ENCODE results near the gene CHKA.
A peak's percentile ranks its signal among the peaks of the same experiment; 100 is the strongest.

The CHKA gene

DNA sequence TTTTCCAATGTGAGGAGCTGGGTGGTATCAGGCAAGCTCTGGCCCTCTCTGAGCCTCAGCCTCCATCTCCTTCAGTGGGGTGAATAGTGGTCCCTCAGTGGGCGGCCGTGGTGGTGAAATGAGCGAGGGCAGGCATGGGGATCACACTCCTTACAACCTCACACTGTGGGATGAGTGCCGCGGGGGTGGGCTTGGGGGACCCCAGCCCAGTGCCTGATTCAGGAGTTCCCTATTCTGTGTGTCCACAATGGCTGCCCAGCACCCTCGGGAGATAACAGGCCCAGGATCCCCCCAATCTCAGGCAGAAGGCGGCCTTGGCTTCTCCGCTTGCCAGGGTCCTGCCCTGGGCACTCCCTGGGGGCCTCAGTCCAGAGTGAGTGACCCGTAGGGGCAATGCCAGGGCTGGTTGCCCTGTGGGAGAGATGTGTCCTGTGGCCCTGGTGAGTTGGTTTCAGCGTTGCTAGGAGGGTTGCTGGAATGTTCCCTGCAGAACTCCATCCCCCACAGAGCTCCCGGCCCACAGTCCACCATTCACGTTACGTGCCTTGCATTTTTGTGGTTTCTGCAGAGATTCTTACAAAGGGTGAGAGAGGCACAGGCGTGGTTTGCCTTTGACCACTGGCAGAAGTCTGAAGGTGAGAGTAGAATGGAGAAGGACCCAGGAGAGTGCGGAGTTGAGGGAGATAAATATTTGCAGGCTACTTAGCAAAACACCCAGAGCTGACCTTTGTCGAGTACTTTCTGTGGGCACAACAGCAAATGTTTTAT is 108.2 kb downstream of the CHKA start:
- peak in 8 of 14 donors; percentile 14 to 52 (median 38) for DNase-seq

DNA sequence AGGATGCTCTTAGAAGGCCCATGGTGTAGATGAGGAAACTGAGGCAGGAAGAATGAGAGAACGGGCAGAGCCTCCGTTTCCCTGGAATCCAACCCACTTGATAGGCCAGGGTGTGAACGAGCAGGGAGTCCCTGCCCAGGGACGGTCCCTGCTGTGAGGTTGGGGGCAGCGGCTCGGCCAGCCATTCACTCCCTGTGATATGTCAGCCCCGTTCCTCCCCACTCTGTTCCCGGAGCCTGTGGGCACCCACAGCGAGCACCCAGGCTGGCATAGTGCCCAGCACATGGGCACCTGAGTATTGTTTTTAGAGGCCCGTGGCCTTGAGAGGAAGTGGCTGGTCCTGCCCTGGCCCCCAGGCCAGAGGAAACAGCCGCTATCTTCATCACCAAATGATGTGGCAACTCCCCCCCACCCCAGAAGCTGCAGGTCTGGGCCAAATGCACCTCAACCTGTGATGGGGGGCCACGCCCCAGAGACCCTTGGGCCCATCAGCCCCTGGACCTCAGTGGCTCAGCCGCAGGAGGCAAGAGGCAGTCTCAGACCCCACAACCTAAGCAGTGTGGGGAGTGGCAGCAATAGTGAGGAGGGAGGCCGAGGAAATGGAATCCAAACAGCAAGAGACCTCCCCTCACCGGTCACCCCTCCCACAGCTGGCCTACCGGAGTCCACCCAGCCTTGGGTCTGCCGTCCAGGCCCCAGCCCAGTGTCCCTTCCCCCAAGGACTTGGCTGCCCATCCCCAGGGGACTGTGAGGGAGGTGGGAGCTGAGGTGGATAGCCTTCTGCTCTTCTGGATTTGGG is 108.9 kb downstream of the CHKA start:
- DNase-seq: no peak

DNA sequence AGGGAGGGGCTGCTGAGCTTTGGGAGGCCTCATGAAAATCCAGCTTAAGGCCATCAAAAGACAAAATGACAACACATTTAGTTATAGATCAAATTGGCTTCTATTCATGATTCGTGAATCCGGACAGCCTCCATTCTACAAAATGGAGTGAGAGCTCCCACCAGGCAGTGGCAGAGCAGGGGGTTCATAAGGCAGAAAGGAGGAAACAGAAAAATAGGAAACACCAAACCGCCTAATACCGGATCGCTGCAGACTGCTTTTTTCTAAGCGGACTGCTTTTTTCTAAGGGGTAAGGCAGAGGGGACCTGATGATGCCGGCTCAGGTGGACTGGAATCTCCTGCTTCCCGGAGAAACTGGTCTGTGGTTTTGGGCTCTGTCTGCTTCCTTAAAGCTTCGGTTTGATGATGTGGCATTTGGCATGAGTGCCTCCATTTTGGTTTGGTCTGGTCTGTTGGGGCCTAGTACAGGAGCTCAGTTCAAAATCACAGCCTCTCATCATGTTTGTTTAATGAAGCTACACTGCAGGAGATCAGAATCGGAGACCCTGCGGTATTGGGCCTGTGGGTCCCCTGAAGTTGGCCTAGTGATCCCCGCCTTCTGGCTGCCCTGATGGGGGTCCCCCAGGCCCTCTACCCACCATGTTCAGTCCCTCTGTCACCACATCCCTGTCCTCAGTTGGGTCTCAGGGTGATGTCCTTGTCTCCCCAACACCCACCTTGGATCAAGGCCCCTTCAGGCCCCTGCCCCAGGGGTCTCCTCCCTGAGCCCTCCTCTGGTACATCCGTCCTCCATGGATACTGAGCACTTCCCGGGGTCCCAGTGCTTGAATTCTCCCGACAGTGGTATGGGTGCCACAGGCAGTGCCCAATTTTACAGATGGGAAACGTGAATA is 109.9 kb downstream of the CHKA start:
- no peak for DNase-seq

DNA sequence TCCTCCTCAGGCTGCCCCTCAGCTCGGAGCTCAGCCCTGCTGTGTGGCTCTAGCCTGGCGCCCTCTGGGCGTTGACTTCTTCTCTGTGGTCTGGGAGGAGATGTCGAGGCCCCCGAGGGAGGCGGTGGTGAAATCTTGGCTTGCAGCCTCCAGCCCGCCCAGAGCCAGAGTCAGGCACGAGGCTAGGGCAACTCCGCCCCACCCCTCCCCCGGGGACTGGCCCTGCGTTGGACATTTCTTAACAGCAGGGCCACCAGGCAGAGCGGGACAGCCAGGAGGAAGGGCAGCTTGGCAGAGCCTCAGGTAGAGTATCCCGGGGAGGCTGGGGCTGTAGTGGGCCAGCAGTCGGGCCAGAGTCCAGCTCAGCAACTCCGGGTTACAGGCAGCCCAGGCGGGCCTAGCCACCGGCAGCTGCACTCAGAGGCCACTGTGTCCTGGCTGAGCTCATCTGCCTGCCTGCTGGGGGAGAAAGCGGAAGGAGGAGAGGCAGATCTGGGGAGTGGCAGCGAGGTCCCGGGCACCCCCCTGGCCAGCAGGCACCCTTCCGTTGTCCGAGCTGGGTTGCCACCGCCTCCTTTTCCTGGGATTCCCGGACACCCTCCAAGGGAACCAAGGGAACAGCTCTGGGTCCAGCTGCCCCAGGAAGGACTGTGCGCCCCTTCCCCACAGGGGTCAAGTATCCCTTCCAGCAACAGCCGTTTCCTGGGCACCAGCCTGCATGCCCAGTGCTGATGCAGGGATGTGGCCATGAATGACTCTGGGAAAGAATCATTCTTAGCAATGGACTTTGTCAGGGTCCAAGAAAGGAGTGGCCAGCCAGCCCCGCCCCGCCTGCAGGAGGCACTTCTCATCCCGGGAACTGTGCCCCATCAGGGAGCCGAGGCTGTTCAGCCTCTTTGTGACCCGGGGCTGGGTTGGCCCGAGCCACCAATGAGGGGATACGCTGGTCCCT is 110.8 kb downstream of the CHKA start, which contains the start of gene ALDH3B1:
Gene ALDH3B1, plus strand, starts transcription at position 238 of the 952 bp plus-strand sequence. CDS start 4,971 bp downstream, outside the sequence.
- DNase-seq: peak; percentile 60 to 96 (median 85)

DNA sequence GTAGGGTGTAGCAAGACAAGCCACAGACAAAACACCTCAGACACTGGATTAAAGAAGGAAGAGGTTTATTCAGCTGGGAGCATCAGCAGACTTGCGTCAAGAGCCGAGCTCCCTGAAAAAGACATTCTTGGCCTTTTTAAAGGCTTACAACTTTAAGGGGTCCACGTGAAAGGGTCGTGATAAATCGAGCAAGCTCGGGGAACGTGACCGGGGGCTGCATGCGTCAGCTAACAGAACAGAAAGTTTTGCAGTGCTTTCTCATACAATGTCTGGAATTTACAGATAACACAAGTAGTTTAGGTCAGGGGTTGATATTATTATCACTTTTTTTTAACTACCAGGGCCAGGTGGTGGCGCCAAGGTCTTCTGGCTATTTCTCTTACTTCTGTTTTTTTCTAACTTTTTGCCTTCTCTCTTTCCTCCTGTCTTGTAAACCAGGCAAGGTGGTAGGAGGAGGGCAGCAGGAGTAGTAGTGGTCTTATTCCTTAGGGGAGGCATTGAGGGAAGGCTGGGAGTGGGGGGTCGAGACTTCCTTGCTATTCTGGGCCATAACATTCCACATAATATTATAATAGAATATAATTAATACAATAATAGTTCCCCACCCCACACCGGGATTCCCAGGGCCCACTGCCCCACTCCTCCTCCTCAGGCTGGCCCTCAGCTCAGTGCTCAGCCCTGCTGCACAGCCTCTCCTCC is 111.6 kb downstream of the CHKA start:
- DNase-seq: peak in 1 of 14 donors; percentile 43

DNA sequence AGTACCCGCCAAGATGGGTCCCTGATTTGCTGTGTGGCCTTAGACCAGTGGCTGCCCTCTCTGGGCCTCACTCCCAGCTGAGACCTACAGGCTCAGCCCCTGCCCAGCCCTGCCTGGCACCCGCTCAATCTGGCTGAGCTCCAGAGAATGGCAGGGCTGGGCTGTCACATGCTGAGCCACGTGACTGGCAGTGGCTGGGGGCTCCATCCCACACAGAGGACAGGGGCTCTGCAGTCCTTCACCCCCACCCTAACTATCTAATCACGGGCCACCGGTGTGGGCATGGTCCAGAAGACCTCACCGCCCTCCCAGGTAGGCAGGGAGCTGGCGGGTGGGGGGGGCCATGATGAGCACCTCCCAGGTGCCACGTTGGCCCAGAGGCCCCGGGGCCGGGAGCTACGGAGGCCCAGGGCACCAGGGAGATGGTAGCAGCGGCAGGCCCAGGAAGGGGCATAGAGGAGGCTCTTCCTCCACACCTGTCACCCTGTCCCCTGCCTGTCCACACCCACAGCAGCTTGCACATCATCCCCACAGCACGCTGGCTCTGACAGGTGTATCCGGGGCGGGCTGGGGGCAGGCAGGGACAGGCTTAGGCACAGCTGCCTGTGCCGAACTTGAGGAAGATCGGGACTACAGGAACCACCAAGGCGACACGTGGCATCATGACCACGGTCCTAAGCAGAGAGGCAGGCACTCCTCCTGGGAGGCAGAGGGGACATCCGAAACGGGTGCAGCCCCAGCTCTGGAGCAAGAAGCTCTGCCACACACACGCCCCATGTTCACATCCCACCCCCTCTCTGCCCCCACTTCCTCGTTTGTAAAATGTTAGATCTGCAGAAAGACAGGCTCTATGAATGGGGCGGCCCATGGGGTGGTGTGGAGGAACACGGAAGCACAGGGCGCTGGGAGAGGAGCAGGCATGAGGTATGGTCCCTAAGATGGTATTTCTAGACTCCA is 112.5 kb downstream of the CHKA start:
- peak in 4 of 14 donors; percentile 13 to 35 (median 26) for DNase-seq

DNA sequence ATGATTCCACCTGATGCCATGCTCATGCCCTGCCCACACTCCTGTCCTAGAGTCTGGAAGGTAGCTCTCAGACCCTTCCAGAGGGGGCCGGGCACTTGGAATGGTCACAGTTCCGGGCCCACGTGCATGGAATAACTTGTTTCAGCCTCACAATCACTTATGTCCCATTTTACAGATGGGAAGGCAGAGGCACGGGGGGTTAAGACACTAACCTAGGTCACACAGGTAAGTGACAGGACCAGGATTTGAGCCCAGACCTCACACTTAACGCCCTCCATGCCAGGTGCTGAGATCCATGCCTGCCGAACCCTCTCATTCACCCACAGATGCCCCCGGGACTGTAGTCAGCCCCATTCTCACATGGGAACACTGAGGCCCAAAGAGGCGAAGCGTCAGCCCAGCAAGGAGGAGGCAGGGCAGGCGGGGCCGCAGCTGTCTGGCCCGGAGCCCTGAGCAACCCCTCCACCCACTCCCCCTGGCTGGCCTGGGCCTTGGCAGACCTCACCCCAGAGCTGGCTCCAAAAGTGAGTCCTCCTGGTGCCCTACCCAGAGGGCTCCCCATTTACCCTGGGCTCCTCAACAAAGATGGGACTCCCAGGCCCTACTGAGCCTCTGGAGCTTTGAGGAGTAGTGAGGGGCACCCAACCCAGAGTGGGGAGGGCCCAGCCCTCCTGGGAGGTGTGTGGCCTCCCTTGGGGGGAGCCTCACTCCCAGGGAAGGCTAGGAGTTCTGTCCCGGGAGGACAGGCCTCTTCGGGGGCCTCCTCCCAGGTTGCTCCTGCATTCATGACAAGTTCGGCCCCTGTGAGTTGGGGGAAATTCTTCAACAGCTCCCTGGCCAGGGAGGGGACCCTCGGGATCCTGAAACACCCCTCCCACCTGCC is 113.4 kb downstream of the CHKA start:
- DNase-seq: no peak

DNA sequence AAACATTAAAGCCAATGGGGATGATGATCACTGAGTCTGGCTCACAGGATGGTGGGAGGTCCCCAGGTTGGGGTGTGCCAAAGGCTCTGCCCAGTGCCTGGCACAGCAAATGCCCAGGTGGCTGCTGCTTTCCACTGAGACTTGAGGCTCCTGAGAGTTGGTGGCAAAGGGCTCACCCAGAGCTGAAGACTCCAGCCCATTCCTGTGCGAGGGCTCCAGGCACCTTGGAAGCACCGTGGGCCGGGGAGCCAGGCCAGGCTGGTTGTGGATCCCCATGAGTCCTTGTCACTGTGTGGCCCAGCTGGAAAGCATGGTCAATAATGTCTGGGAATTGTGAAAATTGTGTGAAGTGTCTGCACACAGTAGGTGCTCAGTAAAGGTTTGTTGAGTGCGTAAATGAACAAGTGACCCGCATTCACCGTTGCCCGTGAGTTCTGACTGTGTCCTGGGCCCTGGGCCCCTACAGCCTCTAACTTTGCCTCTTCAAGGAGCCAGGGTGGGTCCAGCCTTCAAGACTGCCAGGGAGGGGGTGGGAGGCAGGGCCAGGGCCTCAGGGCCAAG is 114.5 kb downstream of the CHKA start:
- DNase-seq: no peak

DNA sequence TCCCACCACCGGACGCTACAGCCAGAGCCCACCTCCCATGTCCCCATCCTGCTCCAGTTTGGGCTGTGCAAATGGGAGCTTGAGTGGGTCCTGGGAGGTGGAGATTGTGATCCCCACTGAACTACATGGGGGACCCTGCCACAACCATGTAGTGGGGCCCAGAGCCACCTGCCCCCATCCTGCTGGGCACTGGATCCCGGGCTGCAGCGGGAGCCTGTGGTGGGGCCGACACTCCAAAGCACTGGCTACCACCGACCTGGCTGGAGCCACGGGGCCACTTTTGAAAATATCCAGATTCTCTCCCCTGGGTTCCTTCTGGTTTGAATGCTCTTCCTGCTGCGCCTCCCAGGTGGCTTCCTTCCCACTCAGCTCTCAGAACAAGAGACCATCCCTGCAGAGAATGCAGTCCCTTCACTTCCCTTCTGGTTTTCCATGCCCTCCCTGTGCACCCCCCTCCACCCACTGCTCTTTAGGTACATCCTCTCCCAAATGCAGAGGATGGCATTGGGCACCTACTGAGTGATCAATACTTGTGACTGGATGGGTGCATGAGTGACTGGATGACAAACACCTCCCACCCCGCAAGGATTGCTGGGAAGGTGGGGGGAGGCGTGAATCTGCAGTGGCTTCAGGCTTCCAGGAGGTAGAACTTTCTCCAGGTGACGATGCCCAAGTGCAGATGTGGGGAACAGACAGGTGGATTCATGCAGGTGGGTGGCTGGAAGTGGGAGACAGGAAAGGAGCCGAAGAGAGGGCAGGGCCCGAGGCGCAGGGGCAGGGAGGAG is 116.4 kb downstream of the CHKA start:
- DNase-seq: no peak

DNA sequence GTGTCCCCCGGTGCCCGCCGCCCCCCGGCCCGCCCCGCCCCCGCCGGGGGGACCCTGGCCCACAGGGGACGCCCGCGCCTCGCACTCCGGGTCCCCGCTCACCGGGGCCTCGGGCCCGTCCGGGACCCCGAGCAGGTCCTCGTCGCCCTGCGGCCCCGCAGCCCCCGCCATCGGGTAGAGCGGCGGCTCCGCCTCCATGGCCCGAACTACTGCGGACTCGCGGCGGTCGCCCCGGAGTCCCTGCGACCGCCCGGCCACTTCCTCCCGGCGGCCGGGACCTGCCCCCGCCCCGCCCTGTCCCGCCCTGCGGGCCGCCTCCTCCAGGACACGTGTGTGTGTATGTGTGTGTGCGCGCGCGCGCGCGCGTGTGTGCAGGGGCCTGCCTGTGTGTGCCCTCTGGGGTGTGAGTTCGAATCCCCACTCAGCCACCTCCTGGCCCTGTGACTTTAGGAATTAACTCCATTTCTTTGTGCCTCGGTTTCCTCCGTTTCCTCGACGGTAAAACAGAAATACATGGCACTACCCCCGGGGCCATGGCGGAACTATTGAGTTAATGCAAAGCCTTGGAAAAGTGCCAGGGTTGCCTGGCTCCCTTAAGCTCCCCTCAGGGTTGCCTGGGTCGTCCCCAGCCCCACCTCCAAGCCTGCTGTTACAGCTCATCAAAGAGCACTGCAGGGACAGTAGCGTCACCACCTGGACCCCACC is 117.2 kb downstream of the CHKA start, which contains the start of gene UNC93B1:
Gene UNC93B1, minus strand, starts transcription at position 252 of the 705 bp plus-strand sequence. Its CDS starts 54 bp downstream, at position 198.
- DNase-seq: peak in 10 of 14 donors; percentile 18 to 75 (median 42)

DNA sequence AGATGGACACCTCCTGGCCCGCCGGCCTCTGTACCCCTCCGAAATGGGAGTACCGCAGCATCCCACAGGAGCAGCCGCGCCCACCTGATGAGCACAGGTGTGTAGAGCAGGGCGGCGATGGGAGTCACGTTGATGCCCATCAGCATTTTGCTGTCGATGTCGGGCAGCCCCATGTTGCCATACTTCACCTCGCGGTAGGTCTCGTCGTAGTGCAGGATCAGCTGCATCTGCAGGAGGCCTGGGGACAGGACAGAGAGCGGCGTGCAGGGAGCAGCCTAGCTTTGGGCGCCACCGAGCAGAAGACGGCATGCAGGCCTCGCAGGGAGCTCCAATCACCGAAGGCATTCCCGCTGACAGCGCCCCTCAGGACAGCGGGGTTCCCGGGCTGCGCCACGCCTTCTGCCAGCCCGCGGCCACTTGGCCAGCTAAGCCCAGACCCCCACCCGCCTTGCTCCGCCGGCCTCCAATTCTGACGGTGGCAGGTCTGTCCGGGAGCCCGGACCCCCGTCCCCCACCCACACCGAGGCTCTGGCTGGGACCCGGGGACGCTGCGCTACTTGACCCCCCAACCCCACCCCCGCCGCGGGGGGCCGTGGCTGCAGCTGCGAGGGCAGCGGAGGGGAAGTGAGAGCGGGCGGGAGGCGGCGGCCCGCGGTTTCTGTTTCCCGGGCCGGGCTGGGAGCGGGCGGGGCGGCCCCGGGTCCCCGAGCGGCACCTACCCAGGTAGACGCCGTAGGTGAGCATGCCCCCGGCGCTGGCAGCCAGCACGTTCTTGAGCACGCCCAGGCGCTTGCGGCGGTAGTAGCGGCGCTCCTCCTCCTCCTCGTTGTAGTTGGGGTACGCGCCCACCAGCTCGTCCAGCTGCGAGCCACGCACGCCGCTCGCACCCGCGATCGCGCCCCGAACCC is 118.0 kb downstream of the CHKA start:
- peak in 2 of 14 donors; percentile 18 to 39 for DNase-seq

Data from C1 segment of cervical spinal cord (tissue), 14 donors.